Astrocyte of the hippocampus (primary cell): ENCODE measurements around the gene EEF2.

Experiments used
- DNase-seq: peaks from one replicate; pipeline ENCODE4 v3.0.0; 2011; ENCODE audit warnings: low read depth, low spot score

Gene EEF2

DNA sequence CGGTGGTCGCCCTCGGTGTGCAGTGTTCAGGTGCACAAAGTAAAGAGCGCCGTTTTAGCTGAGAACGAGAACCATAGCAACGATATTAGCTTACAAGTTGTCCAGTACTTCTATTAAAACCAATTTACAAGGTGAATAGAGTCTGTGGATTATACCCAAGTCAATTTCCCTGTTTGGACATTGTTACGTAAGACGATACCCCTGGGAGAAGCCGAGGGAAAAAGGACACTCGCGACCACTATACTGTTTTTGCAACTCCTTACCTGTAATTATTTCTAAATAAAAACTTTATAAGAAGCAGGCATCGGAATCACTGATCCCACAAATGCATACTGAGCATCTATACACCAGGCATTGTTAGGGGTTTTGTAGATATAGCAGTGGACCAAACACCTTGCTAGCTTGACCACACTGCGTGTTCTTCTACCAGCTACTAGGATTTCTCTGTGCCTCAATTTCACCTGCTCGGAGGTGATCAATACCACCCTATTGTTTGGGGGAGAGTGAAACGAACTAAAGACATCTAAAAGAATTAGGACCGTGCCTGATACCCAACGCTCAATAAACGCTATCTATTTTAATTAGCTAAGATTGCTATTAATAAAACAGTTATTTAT lies 488 bp upstream of the EEF2 start:
- DNase-seq = no peak

DNA sequence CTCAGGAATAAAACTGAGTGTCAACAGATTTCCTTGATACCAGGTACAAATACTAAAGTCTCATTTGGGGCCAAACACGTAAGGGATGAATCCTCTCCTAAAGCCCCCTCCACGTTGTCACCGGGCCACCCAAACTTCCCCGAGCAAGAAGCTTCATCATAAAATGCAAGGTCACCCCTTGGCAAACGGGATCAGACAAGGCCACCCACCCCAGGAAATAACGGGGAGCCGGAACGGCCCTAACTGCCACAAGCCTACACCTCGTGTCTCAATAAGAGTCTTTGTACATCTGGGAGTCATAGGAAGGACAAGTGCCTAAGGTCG lies 717 bp downstream of the EEF2 start:
- DNase-seq = no peak

DNA sequence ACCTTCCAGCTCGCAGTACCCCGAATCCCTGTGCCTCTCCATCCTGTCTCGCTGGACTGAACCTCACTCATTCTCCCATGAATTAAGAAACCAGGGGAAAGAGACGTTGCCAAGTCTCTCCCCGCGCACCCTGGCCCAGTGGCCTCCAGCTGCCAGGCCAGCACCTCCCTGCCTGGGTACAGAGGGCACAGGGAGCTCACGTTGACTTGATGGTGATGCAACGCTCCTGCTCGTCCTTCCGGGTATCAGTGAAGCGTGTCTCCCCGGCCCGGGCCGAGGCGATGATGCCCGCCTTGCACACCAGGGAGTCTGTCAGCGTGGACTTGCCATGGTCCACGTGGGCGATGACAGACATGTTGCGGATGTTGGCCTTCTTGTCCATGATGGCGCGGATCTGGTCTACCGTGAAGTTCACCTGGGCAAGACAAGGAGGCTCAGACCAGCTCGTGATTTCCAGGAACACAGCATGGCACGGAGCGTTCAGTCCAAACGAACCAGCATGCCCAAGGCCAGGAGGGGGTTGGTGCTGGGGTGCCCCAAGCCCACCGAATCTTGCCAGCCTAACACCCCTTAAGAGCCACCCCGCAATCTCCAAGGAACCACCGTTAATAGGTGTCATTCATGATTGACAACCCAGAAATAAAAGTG lies 1.2 kb downstream of the EEF2 start:
- peak; percentile 55 for DNase-seq

DNA sequence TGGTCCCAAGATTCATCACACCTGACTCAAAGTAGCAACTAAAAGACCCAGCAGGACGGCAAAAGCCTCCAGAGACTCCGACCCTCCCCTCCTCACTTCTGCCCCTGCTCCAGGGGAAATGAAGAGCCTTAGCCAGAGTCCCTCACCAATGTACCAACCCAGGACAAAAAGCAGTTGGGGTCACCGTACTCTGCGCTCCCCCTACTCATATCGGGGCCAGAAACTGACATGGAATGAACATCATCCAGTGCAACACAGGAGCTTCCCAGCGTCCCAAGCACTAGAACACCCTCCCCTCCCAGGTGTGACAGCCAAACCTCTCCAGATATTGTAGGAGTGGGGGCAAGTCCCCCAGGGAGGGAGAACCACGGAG lies 1.7 kb downstream of the EEF2 start:
- no peak for DNase-seq

DNA sequence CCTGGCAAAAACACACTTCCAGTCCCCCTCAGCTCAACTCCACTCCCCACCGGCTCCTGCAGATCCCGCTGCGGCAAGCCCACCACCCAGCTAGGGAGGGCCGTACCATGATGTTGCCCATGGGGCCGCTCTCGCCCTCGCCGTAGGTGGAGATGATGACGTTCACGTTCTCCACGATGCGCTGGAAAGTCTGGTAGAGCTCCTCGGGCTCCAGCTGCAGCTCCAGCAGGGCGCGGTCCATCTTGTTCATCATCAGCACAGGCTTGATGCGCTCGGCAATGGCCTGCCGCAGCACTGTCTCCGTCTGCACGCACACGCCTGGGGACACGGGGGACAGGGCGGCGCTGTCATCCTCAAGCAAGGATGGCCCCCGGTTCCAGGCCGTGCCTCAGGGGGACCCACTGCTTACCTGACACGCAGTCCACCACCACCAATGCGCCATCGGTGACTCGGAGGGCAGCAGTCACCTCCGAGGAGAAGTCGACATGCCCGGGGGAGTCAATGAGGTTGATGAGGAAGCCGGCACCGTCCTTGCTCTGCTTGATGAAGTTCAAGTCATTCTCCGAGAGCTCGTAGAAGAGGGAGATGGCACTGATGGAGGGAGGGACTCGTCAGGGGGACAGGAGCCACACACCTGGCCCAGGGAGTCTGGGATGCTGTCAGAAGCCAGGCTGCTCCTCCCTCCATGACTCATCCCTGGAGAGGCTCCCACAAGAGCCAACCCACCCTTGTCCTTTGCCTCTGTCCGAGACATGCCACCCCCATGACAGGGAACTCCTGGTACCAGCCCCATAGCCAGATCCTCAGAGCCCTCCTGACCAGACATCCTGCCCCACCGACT lies 2.3 kb downstream of the EEF2 start:
- DNase-seq = peak; percentile 60

DNA sequence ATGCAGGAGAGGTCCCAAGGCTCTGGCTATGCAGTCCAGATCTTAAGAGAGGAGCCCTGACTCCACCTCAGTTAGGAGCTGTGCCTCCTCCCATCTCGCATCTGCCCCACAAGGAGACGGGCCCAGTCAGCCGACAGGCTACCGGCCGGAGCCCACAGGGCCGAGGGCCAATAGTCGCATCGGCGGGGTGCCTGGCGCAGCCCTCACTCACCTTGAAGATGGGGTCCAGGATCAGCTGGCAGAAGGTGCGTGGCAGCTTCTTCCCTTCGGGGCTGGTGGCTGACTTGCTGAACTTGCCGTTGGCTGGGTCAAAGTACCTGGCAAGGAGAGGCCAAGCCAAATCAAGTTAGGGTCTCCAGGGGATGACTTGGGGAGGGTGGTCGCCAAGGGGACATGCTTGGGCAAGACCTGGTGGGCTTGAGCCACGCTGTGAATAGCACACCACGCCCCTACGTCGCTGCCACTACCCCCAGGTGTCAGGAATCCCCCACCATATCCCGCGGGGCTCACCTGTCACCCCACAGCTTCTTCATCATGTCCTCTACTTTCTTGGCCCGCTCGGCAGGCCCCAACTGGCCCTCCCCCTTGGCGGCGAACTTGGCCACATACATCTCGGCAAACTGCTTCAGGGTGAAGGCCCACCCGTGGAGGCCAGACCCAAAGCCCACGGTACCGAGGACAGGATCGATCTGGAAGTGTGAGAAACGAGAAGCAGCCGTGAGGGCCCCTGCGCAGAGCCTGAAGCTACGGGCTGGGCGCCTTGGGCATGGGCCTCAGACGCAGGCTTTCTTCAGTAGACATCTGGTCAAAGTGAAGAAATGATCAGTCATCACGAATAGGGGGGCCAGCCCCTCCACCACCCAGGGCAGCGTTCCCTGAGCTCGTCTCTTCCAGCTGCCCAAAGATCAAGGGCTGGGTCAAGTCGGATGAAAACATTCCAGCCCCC lies 3.3 kb downstream of the EEF2 start:
- no peak for DNase-seq

DNA sequence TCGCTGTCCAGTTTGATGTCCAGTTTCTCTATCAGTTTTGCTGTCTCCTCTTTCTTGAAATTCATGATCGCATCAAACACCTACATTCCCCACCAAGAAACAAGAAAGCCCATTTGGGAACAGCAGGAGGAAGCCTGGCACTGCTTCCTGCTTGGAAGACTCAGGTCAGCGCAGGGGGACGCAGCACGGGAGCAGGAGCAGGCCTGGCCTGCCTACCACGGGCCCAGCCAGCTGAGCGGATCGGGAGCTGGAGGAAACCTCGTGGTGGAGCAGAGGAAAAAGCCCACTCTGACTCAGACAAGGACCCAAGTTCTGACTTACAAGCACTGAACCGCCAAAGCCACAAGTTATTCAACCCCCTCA lies 3.9 kb downstream of the EEF2 start:
- no peak for DNase-seq

DNA sequence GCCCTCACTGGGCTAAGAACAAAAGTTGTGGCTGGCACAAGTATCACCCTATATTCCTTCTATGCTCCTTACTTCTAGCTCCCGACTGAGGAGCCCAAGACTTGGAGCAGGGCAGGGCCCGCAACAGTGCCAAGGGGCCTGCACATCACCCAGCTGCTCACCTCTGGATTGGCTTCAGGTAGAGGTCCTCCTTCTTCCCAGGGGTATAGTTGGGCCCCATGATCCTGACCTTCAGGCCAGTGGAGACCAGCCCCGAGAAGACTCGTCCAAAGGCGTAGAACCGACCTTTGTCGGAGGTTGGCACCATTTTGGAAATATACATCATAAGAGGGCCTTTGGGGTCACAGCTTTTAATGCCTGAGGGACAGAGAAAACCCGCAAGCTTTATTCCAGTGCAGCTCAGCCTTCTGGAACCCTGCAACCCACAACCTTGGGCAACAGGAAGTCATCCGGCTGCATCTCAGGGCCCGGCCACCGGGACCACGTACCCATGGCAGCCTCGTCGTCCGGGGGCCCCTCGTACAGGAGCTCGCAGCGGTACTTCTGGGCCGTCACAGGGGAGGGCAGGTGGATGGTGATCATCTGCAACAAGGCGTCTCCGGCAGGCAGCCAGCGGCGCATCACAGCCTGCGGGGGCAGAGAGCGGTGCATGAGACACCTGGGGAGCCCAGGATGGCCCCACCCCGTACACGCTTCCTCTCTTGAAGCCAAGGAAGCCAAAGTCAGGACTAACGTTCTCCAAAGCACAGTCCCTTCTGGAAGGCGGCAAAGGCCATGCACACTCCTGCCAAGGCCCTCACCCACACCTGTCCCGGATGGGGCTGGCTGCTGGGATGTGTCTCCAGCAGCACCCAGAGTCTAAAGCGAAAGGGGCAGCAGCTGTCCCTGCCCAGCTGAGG lies 4.7 kb downstream of the EEF2 start:
- no peak for DNase-seq

DNA sequence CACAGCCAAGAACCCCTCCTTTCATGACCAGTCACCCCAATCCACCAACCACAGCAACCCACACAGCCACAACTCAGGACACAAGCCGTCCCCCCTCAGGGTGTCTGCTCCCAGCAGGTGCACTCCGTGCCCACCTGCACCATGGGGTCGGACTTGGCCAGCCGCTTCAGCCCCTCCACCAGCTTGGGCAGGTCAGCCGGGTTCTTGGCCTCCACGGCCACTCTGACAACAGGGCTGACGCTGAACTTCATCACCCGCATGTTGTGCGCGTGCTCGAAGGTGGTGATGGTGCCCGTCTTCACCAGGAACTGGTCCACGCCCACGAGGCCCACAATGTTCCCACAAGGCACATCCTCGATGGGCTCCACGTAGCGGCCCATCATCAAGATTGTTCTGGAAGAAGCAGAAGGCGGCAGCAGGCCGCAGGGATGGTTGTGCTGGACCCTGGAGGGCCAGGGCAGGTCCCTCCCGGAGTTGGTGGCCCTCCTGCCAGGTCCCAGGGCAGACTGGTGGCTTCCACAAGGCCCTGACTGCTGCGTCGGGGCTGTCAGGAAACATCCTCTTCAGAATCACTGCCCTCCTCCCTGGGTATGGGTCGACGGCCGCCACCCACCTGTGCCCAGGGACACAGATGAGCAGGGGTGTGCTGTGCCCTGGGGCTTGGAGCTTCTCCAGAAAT lies 5.5 kb downstream of the EEF2 start:
- no peak for DNase-seq

DNA sequence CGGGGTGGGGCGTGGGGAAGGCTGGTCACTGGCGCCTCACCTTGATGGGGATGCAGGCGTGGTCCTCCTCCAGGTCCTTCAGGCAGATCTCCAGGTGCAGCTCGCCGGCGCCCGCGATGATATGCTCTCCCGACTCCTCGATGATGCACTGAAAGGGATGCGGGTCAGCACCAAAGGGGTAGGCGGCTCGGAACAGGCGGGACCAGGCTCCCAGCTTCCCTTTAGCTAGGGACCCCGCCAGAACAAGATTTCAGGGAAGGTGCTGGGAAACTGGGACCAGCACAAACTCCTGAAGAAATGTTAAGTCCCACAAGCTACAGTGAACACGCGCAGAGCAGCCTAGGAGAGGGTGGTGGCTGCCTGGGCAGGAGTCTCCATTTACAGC lies 6.0 kb downstream of the EEF2 start:
- DNase-seq = no peak

DNA sequence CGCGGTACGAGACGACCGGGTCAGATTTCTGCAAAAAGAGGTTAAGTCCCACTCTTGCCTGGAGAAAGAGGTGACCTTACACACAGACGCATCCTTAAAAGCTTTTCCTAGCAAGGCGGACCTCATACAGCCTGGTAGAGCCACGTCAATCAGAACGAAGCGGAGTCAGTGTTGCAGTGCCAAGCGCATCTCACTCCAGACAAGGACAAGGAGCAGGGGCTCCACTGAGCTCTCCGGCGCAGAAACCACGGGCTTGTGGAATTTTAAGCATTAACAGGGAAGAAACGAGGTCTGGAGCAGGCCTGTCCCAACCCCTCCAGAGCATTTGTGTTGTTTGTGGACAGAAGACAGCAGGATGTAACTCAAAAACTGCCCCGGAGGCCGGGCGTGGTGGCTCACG lies 7.1 kb downstream of the EEF2 start:
- DNase-seq = no peak

DNA sequence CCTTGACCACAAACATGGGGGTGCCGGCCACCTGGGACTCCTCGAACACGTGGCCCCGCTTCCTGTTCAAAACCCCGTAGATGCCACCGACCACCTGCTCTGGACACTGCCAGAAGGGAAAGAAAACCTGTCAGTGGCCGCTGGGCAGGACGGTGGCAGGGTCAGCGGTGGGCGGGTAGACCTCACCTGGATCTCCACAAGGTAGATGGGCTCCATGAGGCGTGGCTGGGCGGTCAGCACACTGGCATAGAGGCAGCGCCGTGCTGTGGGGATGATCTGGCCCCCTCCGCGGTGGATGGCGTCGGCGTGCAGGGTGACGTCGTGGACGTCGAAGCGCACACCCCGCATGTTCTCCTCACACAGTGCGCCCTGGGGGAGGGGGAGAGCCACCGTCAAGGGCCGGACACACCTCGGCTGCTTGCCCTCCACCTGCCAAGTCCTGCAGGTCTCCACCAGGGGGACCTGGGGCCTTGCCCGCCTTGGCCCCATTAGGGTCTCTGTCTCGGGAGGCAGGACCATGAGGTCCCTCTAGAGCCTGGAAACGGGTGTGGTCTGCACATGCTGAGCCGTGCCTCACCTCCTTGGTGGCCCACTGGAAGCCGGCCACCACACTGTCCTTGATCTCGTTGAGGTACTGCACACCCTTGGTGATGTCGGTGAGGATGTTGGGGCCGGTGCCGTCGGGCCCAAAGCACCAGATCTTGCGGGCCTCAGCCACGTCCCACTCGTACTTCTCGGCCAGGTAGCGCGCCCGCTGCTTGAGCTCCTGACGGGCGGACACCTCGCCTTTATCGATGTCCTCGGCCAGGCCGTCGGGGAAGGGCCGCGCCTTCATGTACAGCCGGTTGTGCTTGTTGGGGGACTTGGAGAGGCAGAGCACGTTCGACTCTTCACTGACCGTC lies 7.8 kb downstream of the EEF2 start:
- no peak for DNase-seq

DNA sequence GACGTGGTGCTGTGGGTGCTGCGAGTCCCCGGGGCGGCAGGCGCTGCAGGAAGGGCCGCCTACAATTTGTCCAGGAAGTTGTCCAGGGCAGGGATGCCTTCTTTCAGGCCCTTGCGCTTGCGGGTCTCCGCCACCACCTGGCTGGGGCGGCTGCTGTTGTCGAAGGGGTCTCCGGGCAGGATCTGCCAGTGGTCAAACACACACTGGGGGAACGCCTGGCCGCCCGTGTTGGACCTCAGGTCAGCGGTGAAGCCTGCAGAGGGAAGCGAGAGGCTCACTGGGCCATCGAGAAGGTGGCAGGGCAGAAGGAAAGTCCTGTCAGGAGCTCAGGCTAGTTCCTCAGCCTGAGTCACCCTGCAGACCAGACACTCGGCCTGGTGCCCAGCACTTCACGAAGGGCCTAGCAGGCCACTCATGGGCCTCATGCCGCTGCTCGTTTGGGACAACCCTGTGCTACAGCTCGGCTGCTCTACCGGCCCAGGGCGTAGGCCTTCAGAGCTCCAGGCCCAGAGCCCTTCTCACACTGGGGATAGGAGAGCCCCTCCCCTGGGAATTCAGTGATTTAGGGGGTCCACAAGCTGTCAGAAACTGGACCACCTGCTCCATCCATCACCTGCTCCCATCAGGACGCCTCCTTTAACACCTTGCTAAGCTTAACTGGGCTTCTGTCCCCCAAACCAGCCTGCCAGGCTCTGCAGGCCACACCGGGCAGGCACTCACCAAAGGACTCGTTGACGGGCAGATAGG lies 8.6 kb downstream of the EEF2 start:
- DNase-seq = peak; percentile 85

DNA sequence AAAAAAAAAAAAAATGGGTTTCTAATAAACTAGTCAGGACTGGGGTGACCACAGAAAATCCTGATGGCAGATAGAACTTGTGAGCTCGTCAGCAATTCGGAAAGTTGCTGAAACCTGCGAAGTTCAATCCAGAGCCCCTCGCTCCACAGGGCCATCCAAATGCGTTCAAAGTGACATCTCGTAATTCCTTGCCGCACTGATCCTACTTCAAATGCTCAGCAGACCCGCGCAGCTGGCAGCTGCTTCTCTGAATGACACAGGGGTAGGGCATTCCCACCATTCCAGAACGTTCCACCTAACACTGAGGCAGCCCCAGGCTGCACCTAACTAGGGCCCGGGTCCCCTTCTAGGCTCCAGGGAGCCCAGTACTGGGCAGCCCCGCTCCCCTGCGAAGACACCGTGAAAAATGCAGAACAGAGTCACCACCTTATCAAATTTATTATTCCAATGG lies 9.6 kb downstream of the EEF2 start:
- DNase-seq = no peak

DNA sequence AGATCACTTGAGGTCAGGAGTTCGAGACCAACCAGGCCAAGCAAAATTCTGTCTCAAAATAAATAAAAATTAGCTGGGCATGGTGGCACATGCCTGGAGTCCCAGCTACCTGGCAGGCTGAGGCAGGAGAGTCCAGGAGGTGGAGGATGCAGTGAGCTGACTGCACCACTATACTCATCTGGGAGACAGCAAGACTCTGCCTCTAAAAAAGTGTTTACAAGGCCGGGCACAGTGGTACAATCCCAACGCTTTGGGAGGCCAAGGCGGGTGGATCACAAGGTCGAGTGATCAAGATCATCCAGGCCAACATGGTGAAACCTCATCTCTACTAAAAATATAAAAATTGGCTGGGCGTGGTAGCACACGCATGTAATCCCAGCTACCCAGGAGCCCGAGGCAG lies 10.1 kb downstream of the EEF2 start:
- DNase-seq = no peak

DNA sequence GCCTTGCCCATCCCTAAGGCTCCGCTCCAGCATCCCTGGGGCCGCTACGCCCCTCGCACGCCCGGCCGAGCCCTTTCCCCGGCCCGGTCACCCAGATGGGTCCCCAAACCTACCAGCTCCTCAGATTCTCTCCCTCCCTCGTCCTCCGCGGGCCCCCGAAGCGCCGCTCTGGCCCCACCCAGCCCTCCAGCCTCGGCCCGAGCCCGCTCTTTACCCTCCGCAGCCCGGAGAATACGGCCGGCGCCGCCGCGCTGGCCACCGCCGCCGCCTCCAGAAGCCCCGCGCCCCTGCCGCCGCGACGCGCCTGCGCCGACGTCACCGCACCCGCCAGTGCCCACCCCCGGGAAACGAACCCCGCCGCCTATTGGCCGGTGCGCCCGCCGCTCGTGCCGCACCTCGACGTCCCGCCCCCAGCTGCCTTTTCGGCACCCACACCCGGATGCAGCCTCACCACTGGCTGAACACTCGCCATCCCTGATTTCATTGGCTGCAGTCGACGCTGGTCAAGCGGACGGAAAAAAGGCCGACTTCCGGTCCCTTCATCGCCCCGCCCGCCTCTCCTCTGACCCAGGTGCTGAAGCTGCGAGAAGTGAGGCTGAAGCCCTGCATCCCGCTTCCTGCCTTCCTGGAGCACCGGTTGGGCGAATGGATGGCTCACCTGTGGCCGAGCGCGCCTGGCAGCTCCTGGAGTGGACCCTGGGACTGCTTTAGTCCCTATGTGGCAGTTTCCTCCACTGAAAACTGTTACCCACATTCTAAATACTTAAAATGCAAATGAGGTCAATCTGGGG lies 14.3 kb downstream of the EEF2 start, which contains the start of gene DAPK3:
DAPK3 (minus strand) TSS at position 292 of the 791 bp plus-strand sequence. CDS start 1,364 bp downstream, outside the sequence.
- DNase-seq = peak; percentile 99

DNA sequence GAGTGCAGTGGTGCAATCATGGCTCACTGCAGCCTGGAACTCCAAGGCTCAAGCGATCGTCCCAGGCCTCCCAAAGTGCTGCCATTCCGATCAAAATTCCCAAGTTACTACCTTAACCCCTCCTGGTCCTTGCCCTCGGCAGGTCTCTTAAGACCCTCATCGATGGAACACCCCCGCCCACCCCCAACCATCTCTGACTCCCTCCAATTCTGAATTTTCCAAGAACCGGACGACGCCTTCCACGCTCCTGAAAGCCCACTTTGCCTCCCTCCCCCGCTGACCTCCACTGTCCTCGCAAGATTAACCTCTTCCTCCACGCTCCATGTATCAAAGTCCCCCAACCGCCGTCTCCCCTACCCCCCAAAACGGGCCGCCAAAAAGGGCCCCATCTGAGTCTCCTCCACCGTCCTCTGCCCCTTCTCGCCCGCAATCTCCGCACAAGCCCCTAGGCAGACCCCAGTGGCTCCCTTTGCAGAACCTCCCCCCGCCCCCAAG lies 14.9 kb downstream of the EEF2 start:
- DNase-seq = no peak
